GM12878 (cell line): ENCODE results near the gene FOLR2. TPM values are rescaled to one million over a fixed set of nuclear protein-coding genes. Genes with fewer than 3 reads are reported as not detected.

Experiments
- ATAC-seq: fragments of 200-7000 bp; cut with Tn5 transposase; 3 replicates; pipeline ENCODE4 v1.9.1; 2020; ENCODE audit warnings: mild to moderate bottlenecking, moderate library complexity
- BruUV-seq: library from RNA; stranded (reverse); fragments of 400-500 nt; replicated peaks from 2 replicates; lab custom pipeline; 2021; lab: Mats Ljungman, UMichigan
- CTCF ChIA-PET: fragments of 300-600 bp; sonication (Branson Sonifier 250); formaldehyde crosslinking; extraction: SDS; loops from one replicate; lab custom pipeline; 2021; ENCODE audit warnings: inconsistent platforms; lab: Yijun Ruan, JAX
- POLR2A ChIA-PET: fragments of 350-600 bp; formaldehyde crosslinking; extraction: SDS; loops from one replicate; lab custom pipeline; 2021; ENCODE audit warnings: inconsistent platforms; lab: Charles Lee
- RAD21 ChIA-PET: fragments of 300-600 bp; sonication (Branson Sonifier 250); formaldehyde crosslinking; loops from one replicate; lab custom pipeline; 2023; ENCODE audit warnings: antibody characterized with exemption; ENCODE audit not compliant: unreplicated experiment; lab: Charles Lee
- SMC1A ChIA-PET: fragments of 300-600 bp; sonication (Branson Sonifier 250); formaldehyde crosslinking; loops from one replicate; lab custom pipeline; 2023; ENCODE audit not compliant: unreplicated experiment, uncharacterized antibody; lab: Charles Lee
- DNase-seq: peaks from one replicate; pipeline ENCODE4 v3.0.0-alpha.2; 2011; ENCODE audit warnings: low read depth, low spot score
- FAIRE-seq: peaks from 3 replicates; lab custom pipeline; 2011; peaks lifted over from hg19 to GRCh38; lab: Jason Lieb, UNC
- H2AFZ ChIP-seq: 2 replicates; pipeline ENCODE4 v1.6.0; 2011; ENCODE audit warnings: low read depth, low read length, control low read depth; ENCODE audit not compliant: control insufficient read depth
- H3K27ac ChIP-seq: 2 replicates; pipeline ENCODE4 v1.5.1; 2011; ENCODE audit warnings: control low read depth; ENCODE audit not compliant: control insufficient read depth, insufficient read depth
- H3K27me3 ChIP-seq, 2 experiments: replicated peaks in 1 of 2; 2 replicates each; pipeline versions ENCODE4 v1.6.0 to v1.6.1; 2011; ENCODE audit warnings: low read length in 1 of 2; ENCODE audit not compliant: control insufficient read depth in 2 of 2, insufficient read depth in 2 of 2
- H3K36me3 ChIP-seq, 2 experiments: 2 replicates each; pipeline ENCODE4 v1.5.1; 2011; ENCODE audit warnings: low read length in 1 of 2; ENCODE audit not compliant: control insufficient read depth in 2 of 2, insufficient read depth in 2 of 2
- H3K4me1 ChIP-seq: 2 replicates; pipeline ENCODE4 v1.6.1; 2011; ENCODE audit warnings: mild to moderate bottlenecking, low read length, moderate library complexity, mixed read lengths; ENCODE audit not compliant: control insufficient read depth, insufficient read depth
- H3K4me2 ChIP-seq: 2 replicates; pipeline ENCODE4 v1.6.0; 2011; ENCODE audit warnings: control low read depth; ENCODE audit not compliant: control insufficient read depth, insufficient read depth
- H3K4me3 ChIP-seq: fragments of 200-600 bp; sonication (generic); 2 replicates; pipeline ENCODE4 v1.5.1; 2016
- H3K79me2 ChIP-seq: 2 replicates; pipeline ENCODE4 v1.6.0; 2011; ENCODE audit warnings: low read length; ENCODE audit not compliant: control insufficient read depth, insufficient read depth
- H3K9ac ChIP-seq: 2 replicates; pipeline ENCODE4 v1.8.0; 2011; ENCODE audit warnings: low read length, control low read depth, mixed read lengths; ENCODE audit not compliant: control insufficient read depth, insufficient read depth
- H3K9me3 ChIP-seq: replicated peaks from 3 replicates; pipeline ENCODE4 v1.5.1; 2011; ENCODE audit warnings: mild to moderate bottlenecking, low read length; ENCODE audit not compliant: control insufficient read depth, insufficient read depth
- H4K20me1 ChIP-seq: 2 replicates; pipeline ENCODE4 v1.6.0; 2011; ENCODE audit not compliant: control insufficient read depth, insufficient read depth
- EED ChIP-seq: sonication (generic); IDR thresholded peaks from 2 replicates; pipeline ENCODE4 v1.6.1; 2016; ENCODE audit warnings: antibody characterized with exemption, low read depth
- EGR1 ChIP-seq, 2 experiments: IDR thresholded peaks; 1 replicate in 1 of 2; 2 replicates in 1 of 2; pipeline ENCODE4 v1.6.1; 2011 to 2012; ENCODE audit warnings: low read depth in 2 of 2, low read length in 2 of 2, borderline replicate concordance in 1 of 2, mild to moderate bottlenecking in 1 of 2, moderate library complexity in 1 of 2
- FOXK2 ChIP-seq: fragments of 450-650 bp; IDR thresholded peaks from 2 replicates; pipeline ENCODE4 v1.6.1; 2017; ENCODE audit warnings: mild to moderate bottlenecking, moderate library complexity
- HDGF ChIP-seq: fragments of 450-650 bp; IDR thresholded peaks from 2 replicates; pipeline ENCODE4 v1.6.1; 2016; ENCODE audit warnings: antibody characterized with exemption
- NBN ChIP-seq: fragments of 450-650 bp; IDR thresholded peaks from 2 replicates; pipeline ENCODE4 v1.6.1; 2016
- POLR2A ChIP-seq: IDR thresholded peaks from 2 replicates; pipeline ENCODE4 v1.6.1; 2011; ENCODE audit warnings: low read depth, mild to moderate bottlenecking, low read length
- POLR2AphosphoS5 ChIP-seq: IDR thresholded peaks from 2 replicates; pipeline ENCODE4 v1.6.1; 2011; ENCODE audit warnings: mild to moderate bottlenecking, low read length, inconsistent platforms
- RELA ChIP-seq: fragments of 450-650 bp; IDR thresholded peaks from 2 replicates; pipeline ENCODE4 v1.8.0; 2014; ENCODE audit warnings: borderline replicate concordance; ENCODE audit not compliant: partially characterized antibody
- RUNX3 ChIP-seq: IDR thresholded peaks from 2 replicates; pipeline ENCODE4 v1.6.1; 2012; ENCODE audit warnings: low read length, inconsistent platforms
- SREBF1 ChIP-seq: IDR thresholded peaks from 2 replicates; pipeline ENCODE4 v1.6.1; 2012; ENCODE audit warnings: mild to moderate bottlenecking, low read length
- YY1 ChIP-seq: IDR thresholded peaks from 2 replicates; pipeline ENCODE4 v1.6.1; 2011; ENCODE audit warnings: low read depth, mild to moderate bottlenecking, low read length
- WGBS: methylation state at CpG from one replicate; pipeline ENCODE4 v1.1.6; 2016; ENCODE audit warnings: low lambda C conversion rate; ENCODE audit not compliant: insufficient replicate concordance, insufficient coverage; ENCODE audit errors: missing lambda C conversion rate; 5-methylcytosine and 5-hydroxymethylcytosine counted together
- in situ Hi-C: fragments of 300-500 bp; cut with MboI; formaldehyde crosslinking; loops from 9 replicates; pipeline ENCODE4 v1.14.3; 2018; ENCODE audit warnings: mixed read lengths
- intact Hi-C: fragments of 100-400 bp; cut with micrococcal nuclease; formaldehyde crosslinking; loops from one replicate; pipeline ENCODE4 v1.14.2; 2022; ENCODE audit not compliant: unreplicated experiment
- polyA plus RNA-seq, 11 experiments: library from polyadenylated mRNA; depleted of rRNA in 4 of 11; unstranded in 6 of 11; stranded (reverse) in 5 of 11; fragments of >200 nt; fragmentation: Nextera tagmentation in 4 of 11; fragmentation: Illumina TruSeq in 1 of 11; extraction: Ambion mirVana in 4 of 11; extraction: Trizol in 1 of 11; gene quantifications; 1 replicate in 1 of 11; 2 replicates in 10 of 11; pipeline versions ENCODE4 v1.2.1 to v1.2.3, GENCODE V29; 2011 to 2016; ENCODE audit warnings: inconsistent platforms in 2 of 11, missing spikeins in 2 of 11, low read depth in 1 of 11
- total RNA-seq, 4 experiments: library from RNA; depleted of rRNA in 3 of 4; stranded (reverse); fragments of >200 nt in 3 of 4; fragmentation: Illumina TruSeq in 1 of 4; extraction: Trizol in 1 of 4; gene quantifications; 2 replicates each; pipeline versions ENCODE4 v1.2.1 to v1.2.3, GENCODE V29; 2013 to 2021
- TF ChIP-seq, protein P1 (sequence below): fragments of 450-650 bp; IDR thresholded peaks from 2 replicates; pipeline ENCODE4 v1.6.1; 2016; ENCODE audit warnings: mild to moderate bottlenecking
- TF ChIP-seq, protein P2 (sequence below): fragments of 450-650 bp; IDR thresholded peaks from 2 replicates; pipeline ENCODE4 v1.6.1; 2017; ENCODE audit warnings: borderline replicate concordance
- TF ChIP-seq, protein P3 (sequence below): fragments of 450-650 bp; IDR thresholded peaks from 2 replicates; pipeline ENCODE4 v1.6.1; 2017; ENCODE audit warnings: low read depth, mild to moderate bottlenecking, moderate library complexity

FOLR2 gene
- total and polyA plus RNA-seq, 10 of the 15 experiments (the other 5 are each of a cell fraction or from before 2014, with no cell fraction given) = 0.10 to 11.1 (median 1.9) TPM

DNA sequence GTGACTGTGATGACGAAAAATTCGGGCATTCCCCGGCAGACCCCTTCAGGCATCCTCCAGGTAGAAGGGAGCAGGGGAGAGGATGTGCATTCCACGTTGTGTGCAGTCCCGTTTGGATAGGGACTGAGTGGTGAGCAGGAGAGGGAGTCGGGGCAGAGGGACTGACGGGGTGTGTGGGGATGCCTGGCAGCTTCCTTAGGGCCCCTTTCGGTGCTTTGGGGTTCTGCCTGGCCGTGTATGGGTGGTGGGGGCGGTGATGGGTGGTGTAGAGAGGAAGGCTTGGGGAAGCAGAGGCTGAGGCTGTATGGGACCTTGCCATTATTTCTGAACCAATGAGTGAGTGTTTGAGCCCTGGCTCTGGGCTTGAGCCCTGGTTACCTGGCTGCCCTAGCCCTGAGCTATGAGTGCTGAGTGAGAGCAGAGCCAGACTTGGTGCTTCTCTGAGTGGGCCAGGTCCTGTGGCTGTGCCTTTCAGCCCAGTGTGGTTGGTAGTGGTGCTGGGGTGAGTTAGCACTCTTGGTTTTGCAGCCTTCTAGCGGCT, 8.9 kb downstream of the FOLR2 start:
- ChIA-PET SMC1A (interaction anchor here (0.5 to 1.6 kb wide), 3 partner anchors 11 to 1771 kb away, joined by 3 to 6 read pairs (median 3); no protein-coding TSS in a partner anchor), CTCF (interaction anchor here (1.0 to 2.3 kb wide), 6 partner anchors 13 to 205 kb away, joined by 3 to 14 read pairs (median 4); no protein-coding TSS in a partner anchor), RAD21 (interaction anchor here (1.8 to 2.3 kb wide), 2 partner anchors 12 to 206 kb away, joined by 5 read pairs; no protein-coding TSS in a partner anchor), POLR2A (interaction anchor here (1.9 kb wide), 1 partner anchor 297 kb away, joined by 9 read pairs; the partner anchor contains the start of genes RNF121 and XNDC1N)
- no peaks in the 10 kb centered on the region for H3K9me3 ChIP-seq
- ATAC-seq (peak; percentile 8), DNase-seq (no peak), FAIRE-seq (peak; percentile 65)
- 1% methylated on average over 11 of the region's 11 CpGs for WGBS
- in situ Hi-C loops = no loop called here
- no peaks in the 10 kb centered on the region for H3K27me3 ChIP-seq
- intact Hi-C loops = no loop called here
- peak overlapping the region; percentile 63 for H3K27ac ChIP-seq
- H2AFZ ChIP-seq = peak overlapping the region; percentile 45
- BruUV-seq = no TSS peak
- H3K79me2 ChIP-seq = peaks cover 26% of the 10 kb centered on the region
- no peaks in the 10 kb centered on the region; the same call in 1 of the 2 replicates for H4K20me1 ChIP-seq
- TF ChIP-seq HDGF (peak; percentile 69; the same call in 1 of the 2 replicates), EGR1 (IDR thresholded peaks at IDR 0.05; ENCODE audit: borderline replicate concordance in 1 of 2, low read depth in 2 of 2, low read length in 2 of 2) (0 out of 3 replicates have a peak, but pooled peaks of 1 of the 2 experiments have one; percentile 35), POLR2A (peak; percentile 56; the same call in 1 of the 2 replicates), RELA (no peak), RUNX3 (0 out of 2 replicates have a peak, but pooled peaks have one; percentile 10), SREBF1 (no peak), YY1 (no peak), FOXK2 (no peak), NBN (0 out of 2 replicates have a peak, but pooled peaks have one; percentile 28), POLR2AphosphoS5 (peak; percentile 35; the same call in 1 of the 2 replicates), EED (0 out of 2 replicates have a peak, but pooled peaks have one; percentile 17)
- TF ChIP-seq, protein P1, sequence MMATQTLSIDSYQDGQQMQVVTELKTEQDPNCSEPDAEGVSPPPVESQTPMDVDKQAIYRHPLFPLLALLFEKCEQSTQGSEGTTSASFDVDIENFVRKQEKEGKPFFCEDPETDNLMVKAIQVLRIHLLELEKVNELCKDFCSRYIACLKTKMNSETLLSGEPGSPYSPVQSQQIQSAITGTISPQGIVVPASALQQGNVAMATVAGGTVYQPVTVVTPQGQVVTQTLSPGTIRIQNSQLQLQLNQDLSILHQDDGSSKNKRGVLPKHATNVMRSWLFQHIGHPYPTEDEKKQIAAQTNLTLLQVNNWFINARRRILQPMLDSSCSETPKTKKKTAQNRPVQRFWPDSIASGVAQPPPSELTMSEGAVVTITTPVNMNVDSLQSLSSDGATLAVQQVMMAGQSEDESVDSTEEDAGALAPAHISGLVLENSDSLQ = no peak
- TF ChIP-seq, protein P2, sequence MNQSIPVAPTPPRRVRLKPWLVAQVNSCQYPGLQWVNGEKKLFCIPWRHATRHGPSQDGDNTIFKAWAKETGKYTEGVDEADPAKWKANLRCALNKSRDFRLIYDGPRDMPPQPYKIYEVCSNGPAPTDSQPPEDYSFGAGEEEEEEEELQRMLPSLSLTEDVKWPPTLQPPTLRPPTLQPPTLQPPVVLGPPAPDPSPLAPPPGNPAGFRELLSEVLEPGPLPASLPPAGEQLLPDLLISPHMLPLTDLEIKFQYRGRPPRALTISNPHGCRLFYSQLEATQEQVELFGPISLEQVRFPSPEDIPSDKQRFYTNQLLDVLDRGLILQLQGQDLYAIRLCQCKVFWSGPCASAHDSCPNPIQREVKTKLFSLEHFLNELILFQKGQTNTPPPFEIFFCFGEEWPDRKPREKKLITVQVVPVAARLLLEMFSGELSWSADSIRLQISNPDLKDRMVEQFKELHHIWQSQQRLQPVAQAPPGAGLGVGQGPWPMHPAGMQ = no peak
- TF ChIP-seq, protein P3, sequence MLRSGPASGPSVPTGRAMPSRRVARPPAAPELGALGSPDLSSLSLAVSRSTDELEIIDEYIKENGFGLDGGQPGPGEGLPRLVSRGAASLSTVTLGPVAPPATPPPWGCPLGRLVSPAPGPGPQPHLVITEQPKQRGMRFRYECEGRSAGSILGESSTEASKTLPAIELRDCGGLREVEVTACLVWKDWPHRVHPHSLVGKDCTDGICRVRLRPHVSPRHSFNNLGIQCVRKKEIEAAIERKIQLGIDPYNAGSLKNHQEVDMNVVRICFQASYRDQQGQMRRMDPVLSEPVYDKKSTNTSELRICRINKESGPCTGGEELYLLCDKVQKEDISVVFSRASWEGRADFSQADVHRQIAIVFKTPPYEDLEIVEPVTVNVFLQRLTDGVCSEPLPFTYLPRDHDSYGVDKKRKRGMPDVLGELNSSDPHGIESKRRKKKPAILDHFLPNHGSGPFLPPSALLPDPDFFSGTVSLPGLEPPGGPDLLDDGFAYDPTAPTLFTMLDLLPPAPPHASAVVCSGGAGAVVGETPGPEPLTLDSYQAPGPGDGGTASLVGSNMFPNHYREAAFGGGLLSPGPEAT = 0 out of 2 replicates have a peak, but pooled peaks have one; percentile 20
- H3K36me3 ChIP-seq = peaks cover 8 to 18% of the 10 kb centered on the region in 2 experiments; a peak in 3 of 4 replicates
- peak overlapping the region; percentile 89 for H3K9ac ChIP-seq
- peak overlapping the region; percentile 98 for H3K4me2 ChIP-seq
- H3K4me1 ChIP-seq = peaks cover 23% of the 10 kb centered on the region
- H3K4me3 ChIP-seq = peak overlapping the region; percentile 99
